AG08395 (cell line): Measurements from ENCODE around the gene BTBD16.
A peak's percentile ranks its signal among the peaks of the same experiment; 100 is the strongest.

Experiments used
- DNase-seq: peaks from one replicate; pipeline ENCODE4 v3.0.0; 2012; ENCODE audit warnings: mixed read lengths, low spot score

BTBD16 gene

GRCh38 chr10:122273966-122274545 lies 3.0 kb downstream of the BTBD16 start:
- no peak for DNase-seq

GRCh38 chr10:122276611-122277208 lies 5.6 kb downstream of the BTBD16 start:
- no peak for DNase-seq

DNA sequence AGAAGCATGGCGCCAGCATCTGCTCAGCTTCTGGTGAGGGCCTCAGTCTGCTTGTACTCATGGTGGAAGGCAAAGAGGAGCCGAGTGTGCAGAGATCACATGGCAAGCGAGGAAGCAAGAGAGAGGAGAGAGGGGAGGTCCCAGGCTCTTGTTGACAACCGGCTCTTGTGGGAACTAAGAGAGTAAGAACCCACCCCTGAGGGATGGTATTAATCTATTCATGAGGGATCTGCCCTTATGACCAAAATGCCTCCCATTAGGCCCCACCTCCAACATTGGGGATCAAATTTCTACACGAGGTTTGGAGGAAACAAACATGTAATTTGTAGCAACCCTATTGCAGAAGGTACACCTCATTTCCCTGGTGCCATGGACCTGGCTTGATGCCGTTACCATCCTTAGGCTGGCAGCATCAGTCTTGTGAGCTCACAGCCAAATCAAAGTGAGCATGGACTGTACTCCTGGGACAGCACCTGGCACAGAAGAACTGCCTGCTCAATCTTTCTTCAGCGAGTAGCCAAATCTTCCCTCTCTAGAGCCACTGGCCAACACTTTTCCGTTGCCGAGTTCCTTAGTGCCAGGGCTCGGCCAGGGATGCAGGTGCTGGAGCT lies 6.5 kb downstream of the BTBD16 start:
- DNase-seq: no peak

DNA sequence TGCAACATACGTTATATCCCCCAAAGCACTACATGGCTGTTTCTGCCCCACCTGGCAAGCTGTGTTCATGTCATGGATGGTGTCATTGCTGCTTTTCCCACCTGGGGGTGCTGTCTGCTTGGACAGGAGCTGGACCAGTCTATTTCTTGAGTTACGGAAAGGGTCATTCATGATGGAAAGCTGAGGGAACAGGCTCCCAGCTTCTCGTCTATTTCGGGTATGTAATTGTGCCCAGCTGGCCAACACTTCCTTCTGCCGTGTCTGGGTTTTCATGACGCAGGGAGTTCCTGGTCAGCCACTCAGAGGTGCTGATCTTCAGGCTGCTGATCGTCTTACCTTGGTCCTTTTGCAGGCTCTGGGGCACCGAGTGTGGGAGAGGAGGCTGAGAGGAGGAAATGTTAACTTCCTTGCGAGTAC lies 8.6 kb downstream of the BTBD16 start:
- peak; percentile 51 for DNase-seq

- DNase-seq: no peak
These were observed 9.1 kb downstream of the BTBD16 start for GRCh38 chr10:122280156-122280555.

DNA sequence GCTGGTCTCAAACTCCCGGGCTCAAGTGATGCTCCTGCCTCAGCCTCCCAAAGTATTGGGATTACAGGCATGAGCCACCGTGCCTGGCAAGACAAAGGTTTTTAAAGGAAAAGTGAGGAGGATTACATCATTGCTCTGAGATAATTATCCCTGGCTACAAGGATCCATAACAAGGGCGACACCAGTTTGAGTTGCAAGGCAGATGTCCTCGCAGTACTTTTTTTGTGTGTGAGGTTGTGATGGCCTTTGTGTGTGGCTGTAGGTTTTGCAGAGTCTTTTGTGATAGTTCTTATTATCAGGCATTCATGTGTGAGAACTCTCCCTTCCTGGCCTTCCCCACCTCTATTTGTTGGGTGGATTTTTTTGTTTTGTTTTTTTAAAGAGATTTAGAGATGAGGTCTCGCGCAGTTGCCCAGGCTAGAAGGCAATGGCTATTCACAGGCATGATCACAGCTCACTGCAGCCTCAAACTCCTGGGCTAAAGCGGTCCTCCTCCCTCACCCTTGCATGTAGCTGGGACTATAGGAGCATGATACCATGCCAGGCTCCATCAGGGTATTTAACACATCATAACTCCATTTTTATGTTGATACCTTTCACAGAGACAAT lies 10.0 kb downstream of the BTBD16 start:
- DNase-seq: no peak

DNA sequence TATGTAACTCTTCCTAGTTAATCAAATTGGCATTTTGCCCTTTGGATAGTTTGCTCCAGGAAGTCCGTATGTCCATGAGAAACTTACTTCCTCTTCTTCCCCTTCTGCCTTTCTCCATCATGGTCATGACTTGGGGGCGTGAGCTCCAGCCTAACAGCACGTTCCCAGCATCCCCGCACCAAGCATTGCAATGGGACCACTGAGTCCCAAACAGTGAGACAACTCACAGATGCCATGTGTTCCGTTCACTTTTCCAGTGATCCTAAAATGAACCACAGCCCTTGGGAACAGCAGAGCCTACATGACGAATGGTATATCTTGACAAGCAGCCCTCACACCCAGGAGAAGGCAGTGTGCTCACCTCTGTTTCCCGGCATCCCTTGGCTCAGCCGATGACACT lies 10.7 kb downstream of the BTBD16 start:
- no peak for DNase-seq

GRCh38 chr10:122282253-122282671 lies 11.2 kb downstream of the BTBD16 start:
- peak; percentile 22 for DNase-seq

DNA sequence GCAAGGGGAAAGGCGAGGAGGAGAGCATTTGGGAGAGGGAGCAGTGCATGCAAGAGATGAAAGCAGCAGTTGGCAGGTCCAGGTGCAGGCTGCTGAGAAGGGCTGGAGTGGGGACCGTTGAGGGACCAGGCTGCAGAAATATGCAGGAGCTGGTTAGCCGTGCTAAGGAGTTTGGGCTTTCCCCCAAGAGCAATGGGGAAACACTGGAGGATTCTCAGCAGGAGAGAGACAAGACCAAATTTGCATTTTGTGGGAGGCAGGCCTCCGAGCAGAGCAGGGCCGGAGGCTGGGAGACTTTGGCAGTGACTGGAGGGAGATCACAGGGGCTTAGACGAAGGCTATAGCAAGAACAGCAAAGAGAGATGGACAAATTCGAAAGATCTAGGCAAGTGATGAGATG lies 11.8 kb downstream of the BTBD16 start:
- no peak for DNase-seq

DNA sequence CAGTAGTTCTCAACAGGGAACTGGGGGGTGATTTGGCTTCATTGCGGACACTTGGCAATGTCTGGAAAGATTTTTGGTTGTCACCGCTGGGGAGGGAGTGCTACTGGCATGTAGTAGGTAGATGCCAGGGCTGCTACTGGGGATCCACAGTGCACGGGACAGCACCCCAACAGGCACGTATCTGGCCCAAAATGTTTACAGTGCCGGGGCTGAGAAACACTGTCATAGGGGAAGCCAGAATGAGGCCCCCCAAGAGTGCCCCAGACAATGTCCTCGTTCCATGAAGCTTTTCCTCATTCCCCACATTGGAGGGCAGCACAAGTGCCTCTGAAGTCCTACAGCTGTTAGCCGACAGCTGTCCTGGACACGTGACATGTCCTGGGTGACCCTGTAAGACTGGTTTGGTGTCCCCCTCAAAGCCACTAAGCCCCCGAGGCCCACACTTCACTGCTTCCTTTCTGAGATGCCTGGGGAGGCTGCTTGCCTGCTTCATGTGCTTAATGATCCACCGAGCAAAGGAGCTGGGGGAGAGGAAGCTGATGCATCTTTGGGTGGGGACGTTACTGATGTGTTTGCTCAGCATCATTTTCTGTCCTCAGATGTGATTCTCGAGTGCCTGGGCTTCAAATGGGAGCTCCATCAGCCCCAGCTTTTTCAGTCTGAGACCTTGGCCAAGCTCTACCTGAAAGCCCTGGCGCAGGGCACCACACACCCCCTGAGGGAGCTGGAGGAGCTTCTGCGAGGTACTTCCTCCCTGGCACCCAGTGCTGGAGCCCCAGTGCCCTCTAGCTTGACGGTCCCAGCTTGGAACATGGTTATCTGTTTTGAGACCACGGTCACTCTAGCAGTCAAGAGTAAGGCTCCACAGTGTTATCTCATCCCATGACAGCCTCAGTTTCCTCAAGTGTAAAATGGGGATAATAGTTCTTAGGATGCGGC lies 14.7 kb downstream of the BTBD16 start:
- DNase-seq: no peak

DNA sequence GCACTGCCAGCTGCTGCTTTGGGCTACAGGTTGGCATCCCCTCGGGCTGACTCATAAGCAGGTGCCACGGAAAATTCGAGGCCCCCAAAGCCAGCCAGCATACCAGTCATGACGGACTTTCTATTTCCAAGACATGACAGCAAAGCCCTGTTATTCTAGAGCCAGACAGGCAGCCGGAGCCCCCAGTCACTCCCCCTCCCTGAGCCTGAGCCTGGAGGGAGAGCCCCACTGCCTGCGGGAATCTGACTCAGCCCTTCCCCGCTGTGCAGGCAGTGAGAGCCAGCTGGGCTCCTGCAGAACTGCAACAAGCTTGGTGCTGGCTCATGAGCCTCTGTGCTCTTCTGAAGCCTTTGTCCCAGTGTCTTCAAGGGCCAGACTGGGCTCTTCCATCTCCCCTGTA lies 15.8 kb downstream of the BTBD16 start:
- DNase-seq: peak; percentile 66

DNA sequence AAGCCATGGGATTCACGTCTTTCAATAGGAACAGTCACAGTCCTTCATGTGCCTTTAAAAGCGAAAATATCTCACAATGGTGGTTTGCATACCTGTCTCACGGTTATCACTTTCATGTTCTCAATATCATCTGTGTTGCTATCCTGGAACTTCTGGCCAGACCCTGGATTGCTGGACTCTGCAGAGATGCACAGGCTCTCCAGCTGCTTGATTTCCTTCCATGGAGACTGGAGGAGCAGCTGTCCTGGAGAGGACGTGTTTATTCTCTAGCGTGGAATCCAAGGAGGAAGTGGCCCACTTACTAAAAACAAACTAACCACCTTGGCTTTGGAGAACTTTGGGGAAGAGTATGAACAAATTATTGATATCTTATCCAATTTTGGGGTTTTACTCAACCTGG lies 16.5 kb downstream of the BTBD16 start:
- no peak for DNase-seq

DNA sequence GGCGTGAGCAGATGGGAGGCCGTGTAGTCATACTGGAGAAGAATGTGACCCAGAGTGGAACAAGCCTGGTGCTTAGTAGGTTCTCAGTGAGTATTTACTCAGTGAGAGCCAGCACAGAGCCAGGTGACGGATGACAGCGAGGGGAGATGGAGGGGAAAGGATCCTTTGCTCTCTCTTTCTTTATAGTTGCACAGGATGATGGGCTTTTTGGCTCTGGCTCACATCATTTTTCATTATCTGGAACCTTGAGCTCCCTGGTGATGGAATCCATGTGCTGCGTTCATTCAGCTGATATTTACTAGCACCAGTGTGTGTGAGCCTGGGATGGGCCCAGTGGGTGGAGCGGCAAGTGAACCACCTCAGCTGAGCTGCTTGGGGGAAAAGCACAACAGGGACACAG lies 17.2 kb downstream of the BTBD16 start:
- DNase-seq: no peak

DNA sequence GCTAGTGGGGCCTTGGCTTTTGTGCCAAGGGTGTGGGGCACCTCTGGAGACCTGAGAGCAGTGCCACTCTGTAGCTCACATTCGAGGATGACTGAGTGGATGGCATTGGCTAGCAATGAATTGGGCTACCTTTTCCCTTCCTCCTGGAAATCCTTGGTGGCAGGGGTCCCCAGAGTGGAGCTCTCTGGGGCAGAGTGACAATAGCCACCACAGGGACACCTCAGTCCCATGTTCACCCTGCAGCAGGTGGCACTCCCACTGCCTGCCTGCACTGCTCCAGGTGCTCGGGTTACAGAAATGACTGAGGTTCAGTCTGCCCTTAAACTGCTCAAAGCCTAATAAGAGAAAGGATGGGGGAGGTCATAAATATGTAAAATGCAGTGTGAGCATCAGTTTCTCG lies 17.8 kb downstream of the BTBD16 start:
- no peak for DNase-seq

- no peak for DNase-seq
These were observed 19.2 kb downstream of the BTBD16 start for GRCh38 chr10:122290334-122290733.

GRCh38 chr10:122290833-122291532 lies 19.9 kb downstream of the BTBD16 start:
- DNase-seq: no peak

GRCh38 chr10:122291739-122292138 lies 20.6 kb downstream of the BTBD16 start:
- DNase-seq: no peak

DNA sequence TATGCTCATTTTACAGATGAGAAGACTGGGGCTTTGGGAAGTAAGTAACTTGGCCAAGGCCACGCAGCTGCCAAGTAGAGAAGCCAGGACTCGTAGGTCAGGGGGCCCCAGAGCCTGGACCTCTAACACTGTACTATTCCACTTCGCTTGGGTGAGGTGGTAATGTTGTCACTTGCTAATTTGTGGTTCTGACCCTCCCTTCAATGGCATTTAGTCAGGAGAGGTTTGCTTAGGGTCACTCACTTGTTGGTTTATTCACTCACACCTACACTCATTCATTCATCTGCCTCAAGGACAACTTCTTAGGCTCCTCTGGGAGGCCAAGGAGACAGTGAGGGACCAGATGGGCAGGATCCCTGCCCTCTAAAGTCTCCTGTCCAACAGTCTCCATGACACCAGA lies 21.3 kb downstream of the BTBD16 start:
- no peak for DNase-seq

DNA sequence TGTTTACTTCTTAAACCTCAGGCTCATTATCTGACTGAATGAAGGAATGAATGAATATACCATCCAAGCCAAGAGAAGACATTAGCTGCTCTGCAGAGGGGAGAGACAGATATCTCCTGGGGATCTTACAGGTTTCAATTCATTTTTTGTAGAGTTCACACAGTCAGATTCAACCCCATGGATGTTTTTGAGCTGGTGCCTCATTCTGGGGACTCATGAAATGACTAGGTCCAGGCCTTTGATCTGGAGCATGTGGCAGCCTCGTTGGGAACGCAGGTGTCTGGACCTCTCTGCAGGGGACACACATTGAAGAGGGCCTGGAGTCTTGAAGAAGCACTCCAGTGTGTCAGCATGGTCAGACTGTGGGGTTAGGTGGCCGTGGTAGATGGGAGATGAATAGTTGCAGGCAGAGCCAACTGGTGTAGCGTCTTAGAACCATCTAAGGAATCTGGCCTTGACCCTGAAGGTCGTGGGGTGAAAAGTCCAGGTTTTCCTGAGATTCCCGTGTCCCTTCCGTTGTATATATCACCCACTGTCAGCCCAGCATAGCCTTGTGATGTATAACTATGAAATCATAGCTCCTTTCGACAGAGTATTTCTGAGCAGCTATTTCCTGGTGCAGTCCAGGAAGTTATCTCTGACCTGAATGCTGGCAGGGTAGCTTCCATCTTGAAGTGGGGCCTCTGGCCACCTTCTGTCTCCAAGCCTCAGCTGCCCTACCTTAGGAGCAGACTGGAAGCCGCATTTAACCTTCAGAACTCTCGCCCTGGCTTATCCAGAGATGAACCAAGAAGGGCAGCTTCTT lies 22.3 kb downstream of the BTBD16 start:
- no peak for DNase-seq

- DNase-seq: no peak
These were observed 22.9 kb downstream of the BTBD16 start for GRCh38 chr10:122293961-122294380.
